Measurements from ENCODE around the gene RAD21L1.
"Not testable (repeated sequence)": the region's sequence is repeated elsewhere in the genome, so short reads cannot be mapped to it uniquely, and the experiment has no call there.

RAD21L1 gene

DNA sequence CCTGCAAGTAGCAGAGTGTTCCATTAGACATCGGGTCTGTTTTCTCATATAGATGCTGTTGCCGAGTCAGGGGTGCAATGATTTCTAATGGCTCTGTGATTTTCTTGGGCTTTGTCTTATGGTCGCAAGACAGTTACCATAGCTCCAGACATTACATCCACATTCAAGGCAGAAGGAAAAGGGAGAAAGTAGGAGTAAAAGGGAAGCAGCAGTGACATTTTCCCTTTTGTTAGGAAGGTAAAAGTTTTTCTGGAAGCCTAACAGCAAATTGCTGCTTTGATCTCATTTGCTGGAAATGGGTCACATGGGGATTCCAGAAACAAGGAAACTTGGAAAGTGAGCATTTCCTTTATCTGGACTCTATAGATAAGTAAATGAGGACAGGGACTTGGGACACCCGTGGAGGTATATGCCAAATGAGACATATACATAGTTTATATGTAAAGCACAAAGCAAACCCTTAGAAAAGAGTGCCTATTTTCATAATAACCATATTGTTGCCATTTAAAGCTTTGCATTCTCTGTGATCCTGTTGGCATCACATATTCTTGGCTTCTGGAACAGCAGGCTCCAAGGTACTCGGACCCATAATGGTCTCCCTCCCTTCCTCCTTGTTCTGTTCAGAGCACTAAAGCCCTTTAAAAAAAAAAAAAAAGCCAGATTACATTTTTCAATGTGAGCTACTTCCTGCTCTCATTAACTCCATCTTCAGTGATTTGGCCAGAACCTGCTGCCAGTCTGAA, 22.9 kb upstream of the RAD21L1 start, which contains the start of gene C20orf202:
Gene C20orf202, plus strand, starts transcription at position 693 of the 743 bp plus-strand sequence. CDS start 132 bp downstream, outside the sequence.
- DNase-seq = no peak

DNA sequence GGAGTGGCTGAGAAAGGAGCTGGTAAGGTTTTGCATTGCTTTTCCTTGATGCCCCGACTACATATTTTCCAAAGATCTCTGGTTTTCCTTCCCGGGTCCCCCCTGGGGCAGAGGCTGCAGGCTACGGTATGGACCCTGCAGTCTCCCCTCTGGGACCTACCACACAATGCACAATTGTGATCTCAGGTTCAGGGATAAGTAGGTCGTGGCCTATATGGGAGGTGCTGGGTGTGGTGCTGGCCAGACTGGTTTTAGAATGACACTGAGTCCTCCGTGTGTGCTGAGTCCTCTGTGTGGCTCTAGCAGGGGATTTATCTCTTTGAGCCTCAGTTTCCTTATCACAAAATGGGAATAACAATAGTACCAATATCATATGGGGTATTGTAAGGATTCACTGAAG, 22.2 kb upstream of the RAD21L1 start:
- DNase-seq = no peak

DNA sequence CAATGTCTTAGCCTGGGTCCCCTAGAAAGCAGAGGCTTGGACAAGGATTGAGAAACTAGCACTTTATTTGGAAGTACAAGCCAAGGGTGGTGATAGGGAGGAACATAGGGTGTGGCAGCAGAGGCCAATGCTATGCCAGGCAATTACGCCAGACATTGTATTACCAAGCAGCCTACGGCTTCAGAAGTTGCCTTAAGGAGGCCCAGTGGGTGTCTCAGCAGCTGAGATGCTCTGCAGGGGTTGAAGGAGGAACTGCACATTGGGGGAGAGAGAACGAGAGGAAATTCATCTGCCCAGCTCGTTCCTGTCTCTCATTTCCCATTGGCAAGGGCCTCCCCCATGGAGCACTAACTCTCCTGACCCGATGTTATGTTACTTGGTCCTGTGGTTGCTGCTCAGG, 21.7 kb upstream of the RAD21L1 start:
- no peak for DNase-seq

DNA sequence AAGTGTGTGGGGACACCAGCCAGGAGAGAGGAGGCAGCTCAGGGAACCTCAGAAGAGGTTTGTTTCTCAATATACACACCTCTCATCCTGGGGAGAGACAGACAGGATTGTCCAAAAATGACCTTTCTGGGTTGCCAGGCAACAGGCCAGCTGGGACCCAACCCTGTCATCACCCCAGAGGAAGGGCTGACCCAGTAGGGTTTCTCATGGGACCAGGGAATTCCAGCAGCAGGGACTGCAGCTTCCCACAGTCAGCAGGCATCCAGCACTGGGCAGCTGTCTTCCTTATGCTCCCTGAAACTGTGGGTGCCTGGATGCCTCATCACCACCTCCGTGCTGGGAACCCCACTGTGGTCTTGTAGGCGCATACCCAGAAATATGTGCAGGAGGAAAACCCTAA, 21.3 kb upstream of the RAD21L1 start:
- DNase-seq = no peak

DNA sequence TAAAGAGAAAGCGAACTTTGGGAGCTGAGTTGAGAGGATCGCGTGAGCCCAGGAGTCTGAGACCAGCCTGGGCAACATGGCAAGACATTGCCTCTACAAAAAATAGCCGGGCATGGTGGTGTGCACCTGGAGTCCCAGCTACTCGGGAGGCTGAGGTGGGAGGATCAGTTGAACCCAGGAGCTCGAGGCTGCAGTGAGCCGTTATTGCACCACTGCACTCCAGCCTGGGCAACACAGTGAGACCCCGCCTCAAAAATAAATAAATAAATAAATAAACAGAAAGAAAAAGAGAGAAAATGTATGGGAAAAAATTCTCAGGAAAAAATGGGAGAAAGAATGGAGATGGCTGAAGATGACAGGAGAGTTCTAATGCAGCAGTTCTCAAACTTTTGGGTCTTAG, 20.0 kb upstream of the RAD21L1 start:
- no peak for DNase-seq

DNA sequence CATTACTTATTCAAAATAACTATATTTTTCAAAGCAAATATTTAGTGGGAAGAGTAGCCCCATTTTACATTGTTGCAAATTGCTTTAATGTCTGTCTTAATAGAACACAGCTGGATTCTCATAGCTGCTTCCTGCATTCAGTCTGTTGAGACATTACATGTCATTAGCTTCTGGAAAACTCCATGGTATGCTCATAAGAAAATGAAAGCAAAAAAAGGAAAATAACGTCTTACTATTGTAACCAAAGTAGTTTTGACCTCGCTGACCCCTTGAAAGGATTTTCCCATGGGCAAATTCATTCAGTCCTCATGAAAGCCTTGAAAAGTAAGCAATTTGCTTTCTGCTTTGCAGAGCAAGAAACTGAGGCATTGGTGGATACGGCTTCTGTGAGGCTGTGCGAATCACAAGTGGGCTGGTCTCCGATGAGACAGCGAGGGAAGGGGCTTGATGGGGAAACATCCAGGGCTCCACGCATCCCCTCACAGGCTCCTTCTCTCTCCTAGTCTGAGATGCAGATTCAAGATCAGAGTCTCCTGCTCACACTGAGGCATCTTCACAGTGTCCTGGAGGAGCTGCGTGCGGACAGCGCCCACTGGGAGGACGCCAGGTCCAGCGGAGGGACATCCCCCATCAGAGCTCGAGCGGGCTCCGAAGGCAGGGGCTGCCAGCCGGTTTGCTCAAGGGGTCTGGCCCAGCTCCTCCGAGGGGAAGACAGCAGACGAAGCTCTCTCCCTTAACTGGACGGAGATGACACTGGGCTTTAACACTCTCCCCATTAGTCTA, 19.3 kb upstream of the RAD21L1 start:
- no peak for DNase-seq

DNA sequence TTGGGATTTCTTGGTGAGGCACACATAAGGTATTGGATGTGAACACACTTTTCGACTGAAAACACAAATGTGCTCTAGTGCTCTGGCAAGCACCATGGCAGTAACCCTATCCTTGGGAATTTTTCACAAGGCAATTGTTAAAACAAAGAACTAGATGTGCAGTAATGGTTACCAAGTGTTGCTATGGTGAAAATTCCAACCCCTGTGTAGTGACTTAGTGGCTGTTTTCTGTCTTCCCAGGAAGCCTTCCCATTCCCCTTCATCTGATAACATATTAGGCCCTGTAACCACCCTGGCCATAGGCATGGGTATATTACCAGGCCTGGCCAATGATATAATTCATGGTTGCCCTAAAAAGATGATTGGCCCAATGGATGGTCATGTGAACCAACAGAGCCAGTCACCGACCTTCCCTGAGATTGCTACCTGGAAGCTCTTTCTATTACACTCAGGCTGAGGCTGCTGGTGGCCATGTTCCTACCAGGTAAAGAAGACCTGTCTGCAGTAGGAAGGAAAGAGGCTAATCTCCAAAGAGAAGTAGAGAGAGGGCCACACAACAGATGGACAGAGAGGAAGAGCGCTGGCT, 18.5 kb upstream of the RAD21L1 start:
- DNase-seq = no peak

DNA sequence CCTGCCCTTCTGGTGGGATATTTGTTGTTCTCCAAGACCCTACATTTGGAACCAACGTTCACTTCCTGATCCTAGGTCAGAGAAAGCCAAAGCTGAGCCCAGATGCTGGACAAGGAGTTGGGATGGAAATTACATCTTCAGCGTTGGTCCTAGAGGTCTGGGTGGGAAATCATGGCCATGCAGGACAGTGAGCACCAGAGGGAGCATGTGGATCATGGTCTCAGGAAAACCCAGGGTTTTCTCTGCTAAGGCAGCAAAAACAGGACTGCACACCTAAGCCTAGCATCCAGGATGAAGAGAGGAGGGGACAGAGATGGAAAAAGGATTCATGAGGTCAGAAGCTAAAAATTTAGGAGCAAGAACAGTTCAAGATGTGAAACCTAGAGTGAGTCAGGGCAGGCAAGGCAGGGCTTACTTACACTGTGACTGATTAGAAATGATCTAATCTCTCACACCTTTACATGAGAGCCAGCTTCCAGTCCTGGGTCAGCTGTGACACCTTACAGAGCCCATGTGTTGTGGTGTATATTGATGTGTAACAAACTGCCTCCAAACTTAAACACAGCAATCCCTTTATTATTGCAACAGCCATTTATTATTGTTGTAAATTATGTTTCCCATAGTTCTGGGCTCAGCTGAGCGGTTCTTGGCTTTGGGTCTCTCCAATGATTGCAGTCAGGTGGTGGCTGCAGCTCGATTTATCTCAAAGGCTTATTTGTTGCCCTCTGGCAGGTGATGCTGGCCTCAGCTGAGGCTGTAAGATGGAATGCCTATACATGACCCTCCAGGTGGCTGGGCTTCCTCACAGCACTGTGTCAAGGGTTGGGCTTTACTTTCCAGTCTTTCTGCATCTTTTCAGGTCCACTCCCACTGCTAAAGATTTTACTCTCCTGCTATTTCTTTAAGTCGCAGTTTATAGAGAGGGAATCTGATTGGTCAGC, 16.1 kb upstream of the RAD21L1 start:
- no peak for DNase-seq

DNA sequence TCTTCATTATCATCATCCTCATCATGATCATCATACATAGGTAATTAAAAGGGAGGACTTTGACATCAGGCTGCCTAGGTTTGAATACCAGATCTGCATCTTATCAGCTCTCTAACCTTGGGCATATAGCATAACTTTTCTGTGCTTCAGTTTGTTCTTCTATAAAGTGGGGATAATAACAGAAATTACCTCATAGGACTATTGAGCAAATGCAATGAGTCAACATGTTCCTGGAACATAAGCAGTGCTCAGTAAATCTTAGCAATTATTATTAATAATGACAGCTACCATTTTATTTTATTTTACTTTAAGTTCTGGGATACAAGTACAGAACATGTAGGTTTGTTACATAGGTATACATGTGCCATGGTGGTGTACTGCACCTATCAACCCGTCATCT, 15.3 kb upstream of the RAD21L1 start:
- no peak for DNase-seq

DNA sequence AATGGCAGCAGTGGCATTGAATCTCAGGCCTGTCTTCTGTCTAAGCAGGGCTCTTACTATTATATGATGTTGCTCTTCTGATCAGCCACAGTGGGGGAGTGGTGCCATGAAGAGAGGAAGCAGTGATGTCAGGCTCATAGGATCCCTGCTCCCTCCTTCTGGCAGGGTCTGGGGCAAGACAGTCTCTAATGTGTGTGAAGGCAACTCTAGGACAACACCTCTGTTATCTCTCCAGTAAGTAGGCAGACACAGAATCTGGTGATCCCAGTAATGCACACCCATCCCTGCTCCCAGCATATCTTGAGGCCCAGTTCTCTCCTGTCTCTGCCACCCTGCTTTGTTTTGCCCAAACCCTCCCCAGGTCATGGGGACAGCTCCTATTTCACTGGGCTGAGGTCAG, 13.8 kb upstream of the RAD21L1 start:
- DNase-seq = no peak

DNA sequence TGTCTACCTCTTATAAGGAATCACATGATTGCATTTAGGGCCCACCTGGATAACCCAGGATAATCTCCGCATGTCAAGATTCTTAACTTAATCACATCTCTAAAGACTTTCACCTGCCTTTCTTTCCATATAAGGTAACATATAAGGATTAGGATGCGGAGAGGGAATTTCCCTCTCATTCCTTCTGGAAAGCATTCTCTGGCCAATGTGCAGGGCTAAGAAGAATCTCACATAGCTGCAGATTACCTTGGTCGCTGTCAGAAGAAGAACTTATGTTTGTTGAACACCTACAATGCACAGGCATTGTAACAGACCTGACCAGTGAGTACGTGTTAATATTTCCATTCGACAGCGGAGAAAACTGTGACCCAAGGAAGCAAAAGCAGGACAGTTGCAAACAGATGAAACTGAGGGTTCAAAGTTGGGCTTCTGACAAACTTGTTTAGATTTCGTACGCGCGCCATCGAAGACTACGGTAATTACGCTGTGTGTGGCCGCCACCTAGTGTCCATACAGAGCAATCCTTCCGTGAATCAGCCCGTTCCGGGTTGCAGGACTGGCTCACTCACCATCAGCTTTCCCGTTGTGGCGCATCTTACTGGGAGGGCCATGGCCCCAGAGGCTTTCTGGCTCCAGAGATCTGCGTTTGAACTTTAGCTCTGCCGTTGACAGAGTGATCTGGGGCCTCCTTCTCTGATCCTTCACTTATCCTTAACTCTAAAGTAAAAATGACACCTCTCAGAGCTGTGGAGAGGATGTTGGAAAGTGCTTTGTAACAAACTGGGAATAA, 13.0 kb upstream of the RAD21L1 start:
- peak; percentile 54 for DNase-seq

DNA sequence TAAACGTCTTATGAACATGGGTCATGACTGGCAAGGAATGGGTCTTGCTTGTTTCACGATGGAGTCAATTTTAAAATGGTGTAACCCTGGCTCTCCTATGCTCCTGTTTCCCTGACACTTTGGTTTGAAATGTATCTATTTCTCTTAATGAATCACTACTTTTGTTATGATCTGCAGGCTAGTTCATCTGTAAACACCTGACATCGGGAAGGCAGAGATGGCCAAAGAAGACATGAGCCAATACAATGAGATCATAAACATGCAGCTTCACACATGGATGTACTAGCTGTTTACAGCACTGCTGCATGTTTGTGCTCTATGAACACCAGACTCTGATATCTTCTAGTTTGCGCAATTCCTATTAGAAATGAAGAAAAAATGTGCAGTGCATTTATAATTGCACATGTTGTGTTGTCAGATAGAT, 11.0 kb upstream of the RAD21L1 start:
- DNase-seq = no peak

DNA sequence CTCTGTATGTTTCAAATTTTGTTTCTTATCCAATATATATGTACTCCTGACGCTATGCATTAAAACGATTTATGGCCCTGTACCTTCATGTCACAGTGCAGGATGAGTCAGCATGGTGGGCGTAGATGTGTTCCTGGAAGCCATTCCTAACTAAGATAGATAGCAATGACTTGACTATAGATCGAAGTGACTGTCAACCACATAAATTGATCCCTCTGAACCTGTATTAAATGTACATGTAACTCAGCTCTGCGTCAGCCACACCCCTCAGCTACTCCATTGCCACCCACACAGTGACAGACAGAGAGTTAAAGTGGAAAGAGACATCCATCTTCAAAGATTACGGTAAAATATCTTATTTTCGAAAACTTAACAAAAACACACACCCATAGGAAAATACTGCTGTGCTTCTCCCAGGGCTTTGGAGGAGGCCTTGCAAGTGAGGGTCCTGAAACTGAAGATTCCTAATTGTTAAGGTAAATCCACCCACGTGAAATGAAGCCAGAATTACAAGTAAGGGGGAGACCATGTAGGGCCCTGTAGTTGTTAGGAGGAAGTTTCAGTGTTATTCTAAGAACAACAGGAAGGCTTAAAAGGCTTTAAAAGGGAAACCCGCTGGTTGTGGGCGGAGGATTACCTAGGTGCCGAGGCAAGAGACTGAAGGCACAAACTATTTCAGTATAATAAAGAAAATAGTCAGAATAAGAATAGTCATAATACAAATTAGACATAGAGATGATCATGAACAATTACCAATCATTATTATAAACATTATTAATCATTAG, 10.3 kb upstream of the RAD21L1 start:
- DNase-seq = no peak

DNA sequence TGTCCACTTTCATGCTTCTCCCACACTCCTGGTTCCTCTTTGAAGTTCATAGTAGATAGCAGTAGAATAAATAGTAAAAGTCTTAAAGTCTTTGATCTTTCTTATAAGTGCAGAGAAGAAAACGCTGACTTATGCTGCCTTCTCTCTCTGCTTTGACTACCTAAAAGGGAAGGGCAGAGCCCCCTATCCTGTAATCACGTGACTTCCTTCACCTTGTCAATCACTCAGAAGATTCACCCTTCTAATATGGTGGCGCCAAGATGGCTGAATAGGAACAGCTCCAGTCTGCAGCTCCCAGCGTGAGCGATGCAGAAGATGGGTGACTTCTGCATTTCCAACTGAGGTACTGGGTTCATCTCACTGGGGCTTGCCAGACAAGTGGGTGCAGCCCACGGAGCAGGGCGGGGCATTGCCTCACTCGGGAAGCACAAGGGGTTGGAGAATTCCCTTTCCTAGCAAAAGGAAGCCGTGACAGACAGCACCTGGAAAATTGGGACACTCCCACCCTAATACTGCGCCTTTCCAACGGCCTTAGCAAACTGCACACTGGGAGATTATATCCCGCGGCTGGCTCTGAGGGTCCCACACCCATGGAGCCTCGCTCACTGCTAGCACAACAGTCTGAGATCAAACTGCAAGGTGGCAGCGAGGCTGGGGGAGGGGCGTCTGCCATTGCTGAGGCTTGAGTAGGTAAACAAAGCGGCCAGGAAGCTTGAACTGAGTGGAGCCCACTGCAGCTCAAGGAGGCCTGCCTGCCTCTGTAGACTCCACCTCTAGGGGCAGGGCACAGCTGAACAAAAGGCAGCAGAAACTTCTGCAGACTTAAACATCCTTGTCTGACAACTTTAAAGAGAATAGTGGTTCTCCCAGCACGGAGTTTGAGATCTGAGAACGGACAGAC, 9.1 kb upstream of the RAD21L1 start:
- not testable (repeated sequence) for DNase-seq

DNA sequence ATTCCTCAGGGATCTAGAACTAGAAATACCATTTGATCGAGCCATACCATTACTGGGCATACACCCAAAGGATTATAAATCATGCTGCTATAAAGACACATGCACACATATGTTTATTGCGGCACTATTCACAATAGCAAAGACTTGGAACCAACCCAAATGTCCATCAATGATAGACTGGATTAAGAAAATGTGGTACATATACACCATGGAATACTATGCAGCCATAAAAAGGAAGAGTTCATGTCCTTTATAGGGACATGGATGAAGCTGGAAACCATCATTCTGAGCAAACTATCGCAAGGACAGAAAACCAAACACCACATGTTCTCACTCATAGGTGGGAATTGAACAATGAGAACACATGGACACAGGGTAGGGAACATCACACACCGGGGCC, 3.1 kb upstream of the RAD21L1 start:
- DNase-seq = not testable (repeated sequence)

DNA sequence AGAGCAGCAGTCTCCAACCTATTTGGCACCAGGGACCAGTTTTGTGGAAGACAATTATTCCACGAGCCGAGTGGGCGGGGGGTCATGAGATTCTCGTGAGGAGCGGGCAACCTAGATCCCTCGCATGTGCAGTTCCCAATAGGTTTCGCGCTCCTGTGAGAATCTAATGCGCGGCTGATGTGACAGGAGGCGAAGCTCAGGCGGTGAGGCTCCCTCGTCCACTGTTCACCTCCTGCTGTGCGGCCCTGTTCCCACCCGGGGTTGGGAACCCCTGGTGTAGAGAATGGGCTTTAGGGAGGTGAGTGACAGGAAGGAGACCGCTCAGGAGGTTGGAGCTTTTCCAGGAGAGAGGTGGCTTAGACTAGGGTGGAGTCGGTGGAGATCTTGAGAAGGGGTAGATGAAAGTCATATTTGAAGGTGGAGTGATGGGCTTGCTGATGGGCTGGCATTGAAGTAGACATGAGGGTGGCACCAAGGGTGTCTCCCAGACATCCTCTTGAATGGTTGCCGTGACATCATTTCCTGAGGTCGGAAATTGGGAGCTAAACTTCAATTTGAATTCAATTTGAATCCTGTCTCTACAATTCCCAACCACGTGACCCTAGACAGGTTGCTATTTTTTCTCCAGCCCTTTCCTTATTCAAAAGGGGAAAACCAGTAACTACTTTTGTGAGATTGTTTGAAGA, 1.5 kb upstream of the RAD21L1 start:
- DNase-seq = no peak

DNA sequence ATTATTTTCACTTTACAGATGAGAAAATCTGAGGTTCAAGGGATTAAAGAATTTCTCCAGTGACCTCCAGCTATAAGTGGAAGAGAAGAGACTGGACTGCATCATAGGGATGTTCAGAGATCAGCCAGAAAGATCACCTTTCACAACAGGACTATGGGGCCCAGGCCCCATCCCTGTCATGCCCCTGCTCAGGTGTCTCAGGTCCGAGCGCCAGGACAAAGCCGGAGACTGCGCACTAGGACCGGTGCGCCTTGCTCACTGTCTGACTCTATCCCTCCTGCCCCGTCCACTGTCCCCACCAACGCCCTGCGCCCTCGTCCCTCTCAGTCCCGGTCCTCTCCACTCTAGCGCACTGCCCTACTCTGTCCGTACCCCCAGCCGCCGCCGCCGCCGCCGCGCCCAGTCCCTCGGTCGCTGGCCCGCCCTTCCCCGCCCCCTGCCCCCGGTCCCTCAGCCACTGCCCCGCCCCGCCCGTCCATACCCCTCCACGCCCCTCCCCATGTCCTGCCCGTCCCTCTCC, 521 bp upstream of the RAD21L1 start:
- DNase-seq = no peak

DNA sequence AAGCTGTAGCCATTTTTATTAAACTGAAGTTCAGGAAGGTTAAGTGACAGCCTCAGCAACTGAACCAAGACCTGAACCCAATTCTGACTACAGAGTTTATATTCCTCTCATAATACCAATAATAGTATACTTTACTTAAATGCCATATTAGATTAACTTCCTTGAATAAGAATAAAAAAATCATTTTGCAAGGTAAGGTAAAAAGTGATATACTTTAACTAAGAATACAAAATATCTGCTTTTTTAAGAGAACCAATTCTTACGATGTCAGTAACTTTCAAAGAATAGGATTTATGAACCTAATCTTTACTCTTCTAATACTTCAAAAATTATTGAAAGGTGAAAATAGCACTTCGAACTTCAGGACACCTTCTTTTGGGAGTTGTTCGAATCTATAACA, 3.7 kb downstream of the RAD21L1 start:
- DNase-seq = no peak
